Neural cell (in vitro differentiated cells): ENCODE data around the gene CYP4F22.
"Not testable (repeated sequence)": the region's sequence is repeated elsewhere in the genome, so short reads cannot be mapped to it uniquely, and the experiment has no call there.

Source experiments
- POLR2AphosphoS5 ChIP-seq: IDR thresholded peaks from 2 replicates; pipeline ENCODE4 v1.6.1; 2012
- REST ChIP-seq: IDR thresholded peaks from 2 replicates; pipeline ENCODE4 v1.6.1; 2012; ENCODE audit warnings: borderline replicate concordance

GRCh38 chr19:15593766-15594165 is 85.4 kb downstream of the CYP4F22 start:
- not testable (repeated sequence) for TF ChIP-seq POLR2AphosphoS5, REST
